CD4-positive, alpha-beta T cell treated with Interleukin-2 at 100 ng/mL for 4 hours (primary cell): ENCODE measurements around the gene GRHL3.
"Not testable (repeated sequence)": the region's sequence is repeated elsewhere in the genome, so short reads cannot be mapped to it uniquely, and the experiment has no call there.

Experiments
- DNase-seq: peaks from one replicate; pipeline ENCODE4 v3.0.0-alpha.2; 2020; ENCODE audit warnings: low spot score

The GRHL3 gene

DNA sequence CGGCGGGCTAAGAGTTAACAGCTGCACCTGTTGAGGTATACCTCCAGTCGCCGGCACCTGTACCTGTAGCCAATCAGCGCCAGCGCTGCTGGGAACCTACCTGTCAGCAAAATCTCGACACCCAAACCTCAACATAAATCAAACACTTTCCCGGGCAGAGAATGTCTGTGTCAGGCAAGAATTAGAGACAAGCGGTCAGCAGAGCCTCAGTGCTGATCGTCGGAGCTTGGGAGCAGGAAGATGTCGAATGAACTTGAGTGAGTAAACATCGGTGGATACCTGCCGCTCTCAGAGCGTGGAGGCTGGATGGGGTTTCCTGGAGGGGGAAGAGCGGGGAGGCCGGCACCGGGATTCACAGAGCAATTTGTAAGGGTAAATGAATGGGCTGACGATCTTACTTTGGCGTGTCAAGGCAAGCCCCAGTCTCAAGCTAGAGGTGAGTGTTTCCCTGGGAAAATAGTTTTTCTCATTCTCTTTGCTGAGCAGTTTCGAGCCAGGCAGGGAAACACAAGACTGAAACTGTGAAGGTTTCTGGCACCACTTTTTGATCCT is at the start of gene GRHL3:
TSS of gene GRHL3 (plus strand) at position 46 of the 552 bp plus-strand sequence. CDS start at position 241, 195 bp downstream.
- DNase-seq = peak; percentile 14

DNA sequence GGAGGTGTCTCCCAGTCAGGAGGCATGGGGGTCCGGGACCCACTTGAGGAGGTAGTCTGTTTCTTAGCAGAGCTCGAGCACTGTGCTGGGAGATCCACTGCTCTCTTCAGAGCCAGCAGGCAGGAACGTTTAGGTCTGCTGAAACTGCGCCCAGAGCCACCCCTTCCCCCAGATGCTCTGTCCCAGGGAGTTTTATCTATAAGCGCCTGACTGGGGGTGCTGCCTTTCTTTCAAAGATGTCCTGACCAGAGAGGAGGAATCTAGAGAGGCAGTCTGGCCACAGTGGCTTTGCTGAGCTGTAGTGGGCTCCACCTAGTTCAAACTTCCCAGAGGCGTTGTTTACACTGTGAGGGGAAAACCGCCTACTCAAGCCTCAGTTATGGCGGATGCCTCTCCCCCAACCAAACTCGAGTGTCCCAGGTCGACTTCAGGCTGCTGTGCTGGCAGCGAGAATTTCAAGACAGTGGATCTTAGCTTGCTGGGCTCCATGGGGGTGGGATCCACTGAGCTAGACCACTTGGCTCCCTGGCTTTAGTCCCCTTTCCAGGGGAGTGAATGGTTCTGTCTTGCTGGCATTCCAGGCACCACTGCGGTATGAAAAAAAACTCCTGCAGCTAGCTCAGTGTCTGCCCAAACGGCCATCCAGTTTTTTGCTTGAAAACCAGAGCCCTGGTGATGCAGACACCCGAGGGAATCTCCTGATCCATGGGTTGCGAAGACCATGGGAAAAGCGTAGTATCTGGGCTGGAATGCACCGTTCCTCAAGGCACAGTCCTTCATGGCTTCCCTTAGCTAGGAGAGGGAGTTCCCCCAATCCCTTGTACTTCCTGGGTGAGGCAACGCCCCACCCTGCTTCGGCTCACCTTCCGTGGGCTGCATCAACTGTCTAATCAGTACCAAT is 44.7 kb upstream of the GRHL3 start:
- DNase-seq = not testable (repeated sequence)

DNA sequence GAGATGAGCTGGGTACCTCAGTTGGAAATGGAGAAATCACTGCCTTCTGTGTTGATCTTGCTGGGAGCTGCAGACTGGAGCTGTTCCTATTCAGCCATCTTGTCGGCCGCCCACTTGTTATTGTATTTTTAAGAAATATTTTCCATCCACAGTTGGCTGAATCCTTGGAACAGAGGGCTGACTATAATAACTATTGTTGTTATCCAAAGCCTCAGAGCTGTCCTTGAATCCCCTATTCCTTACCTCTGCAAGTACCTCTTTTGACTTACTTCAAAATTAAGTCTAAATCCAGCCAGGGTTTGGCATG is 44.1 kb upstream of the GRHL3 start:
- DNase-seq = no peak

DNA sequence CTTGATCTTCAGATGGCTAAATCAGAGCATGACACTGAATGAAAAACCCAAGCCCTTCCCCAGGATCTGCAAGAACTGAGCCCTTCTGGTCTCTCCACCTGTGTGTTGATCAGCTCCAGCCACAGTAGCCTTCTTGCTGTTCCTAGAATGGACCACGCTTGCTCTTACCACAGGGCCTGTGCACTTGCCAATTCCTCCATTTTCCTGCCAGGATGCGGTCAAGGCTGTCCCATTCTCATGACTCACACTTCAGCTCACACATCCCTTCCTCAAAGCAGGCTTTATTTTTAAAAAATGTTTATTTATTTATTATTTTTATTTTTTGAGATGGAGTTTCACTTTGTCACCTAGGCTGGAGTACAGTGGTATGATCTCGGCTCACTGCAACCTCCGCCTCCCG is 43.6 kb upstream of the GRHL3 start:
- no peak for DNase-seq

DNA sequence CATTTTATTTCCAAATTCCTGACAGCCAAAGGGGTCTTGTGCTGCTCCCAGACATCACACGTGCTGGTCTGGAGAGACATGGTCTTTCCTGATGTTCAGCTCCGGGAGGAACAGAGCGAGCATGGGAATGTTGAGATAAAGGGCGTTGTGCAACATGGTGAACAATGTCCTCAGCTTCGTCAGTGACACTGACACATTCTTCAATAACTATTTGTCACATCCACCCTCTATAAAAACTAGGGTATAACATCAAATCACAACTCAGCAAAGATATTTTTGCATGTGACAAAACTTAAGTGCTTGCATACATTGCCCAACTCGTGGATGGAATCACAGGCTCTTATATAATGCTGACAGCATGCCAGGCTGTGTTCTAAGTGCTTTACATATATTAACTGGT is 42.4 kb upstream of the GRHL3 start:
- no peak for DNase-seq

DNA sequence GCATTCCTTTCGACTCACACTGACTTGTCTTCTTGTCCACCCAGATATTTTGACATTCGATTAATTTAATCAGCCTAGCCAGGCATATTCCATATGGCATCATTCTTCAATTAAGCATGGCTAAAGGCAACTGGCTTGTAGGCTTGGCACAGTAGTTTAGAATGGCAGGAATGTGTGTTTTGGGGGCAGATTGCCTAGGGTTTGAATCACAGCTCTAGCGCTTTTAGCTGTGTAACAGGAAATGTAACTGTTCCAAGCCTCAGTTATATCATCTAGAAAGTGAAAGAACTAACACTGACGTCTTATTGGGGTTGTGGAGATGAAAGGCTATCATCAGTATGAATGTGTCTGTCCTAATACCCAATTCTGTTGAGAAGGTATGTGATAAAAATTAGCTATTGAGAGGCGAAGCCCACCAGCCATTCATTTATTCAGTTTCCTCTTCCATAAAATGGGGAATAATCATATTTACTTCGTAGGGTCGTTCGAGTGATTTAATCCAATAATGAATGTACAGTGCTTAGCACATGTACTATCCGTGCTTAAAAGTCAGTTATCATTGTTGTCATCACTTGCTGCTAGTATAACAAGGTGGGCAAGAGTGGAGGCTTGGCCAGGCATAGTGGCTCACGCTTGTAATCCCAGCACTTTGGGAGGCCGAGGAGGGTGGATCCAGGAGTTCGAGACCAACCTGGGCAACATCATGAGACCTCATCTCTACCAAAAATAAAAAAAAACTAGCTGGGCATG is 41.6 kb upstream of the GRHL3 start:
- peak; percentile 1 for DNase-seq

DNA sequence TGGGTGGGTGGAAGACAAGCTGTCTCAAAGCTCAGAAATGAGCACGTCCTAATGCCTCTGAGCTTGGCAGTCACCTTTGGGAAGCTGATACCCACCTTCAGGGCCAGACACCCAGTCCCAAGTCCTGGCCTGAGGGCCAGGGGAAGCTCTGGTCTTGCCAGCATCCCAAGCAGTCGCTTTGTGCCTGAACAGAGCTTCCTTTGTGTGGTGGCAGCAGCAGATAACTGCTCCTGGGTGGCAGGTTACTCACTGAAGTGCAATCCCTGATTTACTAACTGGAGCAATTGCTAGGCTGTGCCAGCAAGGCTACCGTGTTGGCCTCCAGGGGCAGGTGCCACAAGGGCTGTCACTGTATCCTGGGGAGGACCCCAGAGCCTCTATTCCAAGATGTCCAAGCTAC is 40.4 kb upstream of the GRHL3 start:
- no peak for DNase-seq

DNA sequence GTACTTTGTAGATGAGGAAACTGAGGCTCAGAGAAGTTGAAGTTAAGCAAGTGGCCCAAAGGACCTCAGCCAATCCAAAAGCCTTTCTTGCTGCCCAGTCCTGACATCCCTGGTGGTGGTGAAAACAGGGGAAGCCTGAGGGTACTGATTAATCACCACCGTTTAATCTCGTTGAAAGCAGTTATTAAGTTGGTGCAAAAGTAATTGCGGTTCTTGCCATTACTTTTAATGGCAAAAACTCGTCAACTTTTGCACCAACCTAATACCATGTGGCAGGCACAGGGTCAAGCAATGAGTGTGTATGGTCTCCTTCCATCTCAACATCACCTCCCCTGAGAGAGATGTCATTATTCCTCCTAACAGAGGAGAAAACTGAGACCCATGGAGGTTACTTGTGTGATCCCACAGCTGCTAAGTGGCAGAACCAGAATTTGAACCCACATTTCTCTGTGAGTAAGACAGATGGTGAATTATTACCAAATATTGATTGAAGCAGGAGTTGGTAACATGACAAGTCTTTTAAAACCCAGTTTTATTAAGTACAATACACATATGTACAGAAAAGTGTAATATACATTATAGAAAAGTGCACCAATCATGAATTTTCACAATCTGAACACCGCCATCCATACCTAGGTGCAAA is 39.4 kb upstream of the GRHL3 start:
- no peak for DNase-seq

DNA sequence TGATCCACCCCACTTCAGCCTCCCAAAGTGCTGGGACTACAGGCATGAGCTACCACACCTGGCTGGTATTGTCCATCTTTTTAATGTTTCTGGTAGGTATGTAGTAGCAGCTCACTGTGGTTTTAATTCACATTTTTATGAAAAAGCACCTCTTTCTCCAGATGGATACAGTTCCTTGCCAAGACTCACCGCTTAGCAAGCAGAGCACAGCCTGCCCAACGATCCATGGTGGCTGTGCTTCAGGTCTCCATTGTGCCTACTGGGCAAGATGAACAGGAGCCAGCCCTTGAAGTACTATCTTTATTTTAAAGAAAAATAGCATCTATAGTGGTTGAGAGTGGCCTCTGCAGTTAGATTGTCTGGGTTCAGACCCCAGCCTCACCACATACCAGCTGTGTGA is 37.6 kb upstream of the GRHL3 start:
- DNase-seq = no peak

DNA sequence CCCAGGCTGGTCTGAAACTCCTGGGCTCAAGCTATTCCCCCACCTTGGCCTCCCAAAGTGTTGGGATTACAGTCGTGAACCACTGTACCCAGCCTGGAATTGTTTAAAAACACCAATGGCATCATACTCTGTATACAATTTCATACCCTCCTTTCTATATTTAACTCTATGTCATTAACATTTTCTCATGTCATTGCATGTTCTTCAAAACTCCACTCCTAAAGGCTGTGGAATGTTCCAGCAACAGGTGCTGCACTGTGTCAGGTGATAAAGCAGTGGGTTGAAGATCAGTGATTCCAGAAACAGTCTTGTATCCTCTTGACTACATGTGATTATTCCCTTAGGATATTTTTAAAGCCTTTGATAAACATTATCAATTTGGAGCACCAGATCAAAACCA is 36.7 kb upstream of the GRHL3 start:
- no peak for DNase-seq

DNA sequence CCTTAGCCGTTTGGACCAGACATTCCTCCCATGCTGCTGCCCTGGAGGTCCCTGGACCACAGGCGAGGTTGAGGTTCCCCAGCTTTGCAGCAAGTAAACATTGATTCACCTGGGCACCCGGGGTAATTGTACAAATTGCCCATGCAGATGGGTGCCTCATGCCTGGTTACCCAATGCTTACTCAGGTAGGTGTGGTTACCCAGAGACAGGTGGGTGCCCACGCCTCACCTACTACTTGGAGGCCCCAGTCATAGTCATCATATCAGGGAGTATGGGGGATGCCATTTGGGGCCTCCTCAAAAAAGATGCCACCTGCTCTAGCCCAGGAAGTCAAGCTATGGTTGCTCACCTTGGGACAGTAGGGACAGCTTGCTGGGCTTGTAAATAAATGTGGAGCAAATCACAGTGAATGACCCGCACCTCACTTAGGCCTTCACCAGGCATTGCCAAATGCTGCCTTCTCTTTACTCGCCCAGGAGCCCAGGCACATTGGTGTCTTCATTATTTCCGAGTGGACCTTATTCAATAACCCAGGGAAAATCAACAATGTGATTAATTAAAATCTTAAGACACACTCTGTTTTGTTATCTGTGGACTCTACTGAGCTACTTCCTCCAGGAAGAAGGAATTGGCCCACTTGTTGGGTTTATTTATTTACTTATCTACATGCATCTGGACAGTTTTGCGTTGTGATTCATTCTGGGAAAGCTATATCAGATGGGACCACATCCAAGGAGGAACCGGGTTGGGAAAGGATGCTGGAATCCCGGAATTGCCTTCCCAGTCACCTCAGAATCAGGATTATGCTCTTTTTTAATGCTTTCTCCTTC is 35.6 kb upstream of the GRHL3 start:
- no peak for DNase-seq

DNA sequence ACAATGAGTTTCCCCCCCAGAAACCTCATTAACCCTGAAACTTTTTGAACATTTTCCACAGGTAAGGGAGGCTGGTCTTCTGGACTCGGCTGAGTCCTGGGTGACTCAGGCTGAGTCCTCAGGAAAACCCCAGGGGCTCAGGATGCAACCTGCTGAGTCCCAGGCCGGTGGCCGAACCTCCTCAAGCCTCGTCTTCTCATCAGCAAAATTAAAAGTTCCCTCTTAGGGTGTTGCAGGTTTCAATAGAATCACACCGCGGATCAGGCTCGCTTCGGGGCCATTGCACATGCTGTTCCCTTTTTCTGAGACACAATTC is 35.0 kb upstream of the GRHL3 start:
- DNase-seq = no peak

DNA sequence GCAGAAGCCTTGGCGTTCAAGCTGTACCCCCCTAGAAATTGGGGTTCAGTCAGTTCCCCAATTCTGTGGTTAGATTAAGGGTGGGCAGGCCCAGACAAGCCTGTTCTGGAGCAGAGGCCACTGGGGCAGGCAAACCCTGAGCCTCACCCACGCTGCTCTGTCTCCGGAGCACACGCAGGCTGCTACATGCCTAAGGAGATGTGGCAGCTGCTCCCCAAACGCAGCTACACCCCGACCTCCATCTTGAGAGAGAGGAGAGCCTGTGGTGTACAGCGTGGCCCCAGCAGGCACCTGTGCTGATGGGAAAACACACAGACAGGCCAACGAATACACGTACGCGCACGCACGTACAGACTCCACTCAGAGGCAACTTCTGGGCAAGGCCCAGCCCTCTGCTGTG is 33.9 kb upstream of the GRHL3 start:
- DNase-seq = no peak

DNA sequence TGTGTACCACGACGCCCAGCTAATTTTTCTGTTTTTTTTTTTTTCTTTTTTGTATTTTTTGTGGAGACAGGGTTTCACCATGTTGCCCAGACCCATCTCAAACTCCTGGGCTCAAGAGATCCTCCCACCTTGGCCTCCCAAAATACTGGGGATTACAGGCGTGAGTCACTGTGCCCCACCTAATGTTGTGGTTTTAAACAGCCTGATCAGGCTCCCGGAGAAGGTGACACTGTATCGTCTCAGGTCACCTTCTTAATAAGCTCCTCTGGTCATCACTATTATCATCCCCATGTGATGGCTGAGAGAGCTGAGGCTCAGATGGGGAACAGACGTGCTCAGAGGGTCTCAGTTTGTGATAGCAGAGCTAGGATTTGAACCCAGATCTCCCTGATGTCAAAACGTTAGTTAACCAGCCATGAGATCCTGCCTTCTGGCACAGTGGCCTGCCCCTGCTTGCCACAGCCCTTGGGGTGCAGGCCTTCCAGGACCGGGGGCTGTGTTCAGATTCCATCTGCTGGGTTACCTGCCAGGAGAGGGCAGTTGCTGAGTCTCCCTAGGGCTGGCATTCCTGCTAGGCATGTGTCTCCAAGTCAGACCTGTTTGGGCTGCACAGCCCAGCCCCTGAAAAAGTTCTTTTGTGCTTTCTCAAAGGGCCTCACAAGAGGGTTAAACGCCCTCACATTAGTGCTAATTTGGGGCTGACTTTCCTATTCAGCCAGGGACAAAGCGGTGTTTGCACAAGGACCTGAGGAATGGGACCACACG is 32.7 kb upstream of the GRHL3 start:
- no peak for DNase-seq

DNA sequence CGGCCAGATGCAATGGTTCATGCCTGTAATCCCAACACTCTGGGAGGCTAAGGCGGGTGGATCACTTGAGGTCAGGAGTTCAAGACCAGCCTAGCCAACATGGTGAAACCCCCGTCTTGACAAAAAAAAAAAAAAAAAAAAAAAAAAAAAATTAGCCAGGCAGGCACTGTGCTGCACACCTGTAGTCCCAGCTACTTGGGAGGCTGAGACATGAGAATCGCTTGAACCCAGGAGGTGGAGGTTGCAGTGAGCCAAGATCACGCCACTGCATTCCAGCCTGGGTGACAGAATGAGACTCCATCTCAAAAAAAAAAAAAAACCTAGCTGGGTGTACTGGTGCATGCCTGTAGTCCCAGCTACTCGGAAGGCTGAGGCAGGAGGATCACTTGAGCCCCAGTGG is 31.4 kb upstream of the GRHL3 start:
- DNase-seq = not testable (repeated sequence)

DNA sequence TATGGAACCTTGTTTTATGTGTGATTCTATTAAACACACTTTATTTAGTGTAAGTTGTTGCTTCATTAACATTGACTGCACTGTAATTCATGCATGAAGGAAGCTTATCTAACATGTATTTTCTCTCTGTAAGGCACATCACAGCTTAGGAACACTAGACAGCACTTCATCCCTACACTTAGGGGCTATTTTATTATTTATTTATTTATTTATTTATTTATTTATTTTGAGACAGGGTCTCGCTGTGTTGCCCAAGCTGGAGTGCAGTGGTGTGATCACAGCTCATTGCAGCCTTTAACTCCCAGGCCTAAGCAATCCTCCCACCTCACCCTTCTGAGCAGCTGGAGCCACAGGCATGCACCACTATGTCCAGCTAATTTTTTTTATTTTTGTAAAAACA is 30.7 kb upstream of the GRHL3 start:
- DNase-seq = no peak

DNA sequence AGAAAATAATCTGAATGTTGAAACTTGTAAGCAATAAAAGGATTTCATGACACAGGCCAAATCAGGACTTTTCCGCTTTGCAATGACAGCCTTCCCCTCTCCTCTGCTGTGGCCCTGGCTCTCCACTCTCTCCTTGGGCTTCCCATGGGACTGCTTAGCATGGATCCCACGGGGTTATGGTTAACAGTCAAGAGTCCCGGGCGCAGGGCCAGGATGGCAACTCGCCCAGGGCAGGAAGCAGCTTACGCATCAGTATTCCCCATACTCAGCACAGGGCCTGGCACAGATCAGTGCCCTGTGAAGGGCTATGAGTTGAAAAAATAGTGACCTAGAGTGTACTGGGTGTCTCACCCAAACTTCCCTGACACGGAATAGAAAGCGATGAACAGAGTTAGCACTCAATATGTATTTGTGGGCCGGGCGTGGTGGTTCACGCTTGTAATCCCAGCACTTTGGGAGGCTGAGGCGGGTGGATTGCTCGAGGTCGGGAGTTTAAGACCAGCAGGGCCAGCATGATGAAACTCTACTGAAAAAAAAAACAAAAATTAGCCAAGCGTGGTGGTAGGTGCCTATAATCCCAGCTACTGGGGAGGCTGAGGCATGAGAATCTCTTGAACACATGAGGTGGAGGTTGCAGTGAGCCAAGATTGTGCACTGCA is 29.1 kb upstream of the GRHL3 start:
- no peak for DNase-seq

DNA sequence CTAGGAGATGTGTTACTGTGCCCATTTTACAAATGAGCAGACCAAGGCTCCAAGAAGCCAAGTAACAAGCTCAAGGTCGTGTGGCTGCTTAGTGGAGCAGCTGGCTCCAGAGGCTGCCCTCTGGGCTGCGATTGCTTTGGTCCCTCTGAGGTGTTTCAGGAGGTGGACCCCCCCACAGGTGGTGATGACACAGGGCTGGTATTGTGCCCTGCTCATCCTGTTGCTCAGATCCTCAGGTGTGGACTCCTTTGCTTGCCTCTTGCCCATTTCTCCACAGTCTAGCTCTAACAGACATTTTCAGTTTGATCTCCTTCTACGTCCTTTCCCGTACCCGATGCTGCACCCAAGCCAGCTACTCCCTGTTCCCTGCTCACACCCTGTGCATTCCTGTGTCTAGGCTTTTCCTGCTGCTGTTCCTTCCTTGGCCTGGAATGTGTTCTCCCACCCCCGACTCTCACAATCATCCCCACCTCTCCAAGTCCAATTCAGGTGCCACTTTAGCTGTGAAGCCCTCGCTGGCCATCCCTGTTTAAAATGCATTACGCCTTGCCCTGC is 28.1 kb upstream of the GRHL3 start:
- no peak for DNase-seq

DNA sequence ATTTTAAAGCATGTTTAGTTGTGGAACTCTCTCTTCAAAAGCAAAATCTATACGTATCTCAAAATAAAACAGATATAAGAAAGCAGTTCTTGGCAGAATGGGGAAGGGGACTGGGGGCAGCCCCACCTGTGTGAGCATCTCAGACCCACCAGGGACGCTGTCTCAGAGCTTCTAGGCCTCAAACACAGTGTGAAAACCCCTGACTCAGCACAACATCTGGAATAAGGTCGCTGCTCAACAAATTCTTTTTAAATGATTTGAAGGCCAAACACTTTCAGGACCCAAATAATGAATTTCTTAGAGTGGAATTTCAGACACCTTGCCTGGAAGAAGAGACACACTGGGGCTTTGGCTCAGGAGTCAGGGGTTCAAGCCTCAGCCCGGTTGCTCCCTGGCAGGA is 27.1 kb upstream of the GRHL3 start:
- DNase-seq = no peak

DNA sequence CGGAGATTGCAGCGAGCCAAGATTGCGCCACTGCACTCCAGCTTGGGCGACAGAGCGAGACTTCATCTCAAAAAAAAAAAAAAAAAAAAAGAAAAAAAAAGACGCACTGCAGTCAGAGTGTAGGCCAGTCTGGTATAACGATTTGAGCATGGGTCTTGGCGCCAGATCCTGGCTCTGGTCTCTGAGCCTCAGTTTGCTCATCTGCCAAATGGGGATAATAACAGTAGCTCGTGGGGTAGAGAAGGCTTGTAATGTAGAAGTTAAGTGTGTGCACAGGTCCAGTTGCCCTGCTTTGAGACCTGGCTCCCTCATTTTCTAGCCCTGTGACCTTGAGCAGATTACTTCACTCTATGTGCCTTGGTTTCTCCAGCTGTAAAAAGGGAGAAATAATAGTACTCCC is 26.3 kb upstream of the GRHL3 start:
- no peak for DNase-seq
